H1 (cell line): ENCODE results near the gene GRIK4. TPM values are rescaled to one million over a fixed set of nuclear protein-coding genes. Genes with fewer than 3 reads are reported as not detected.

ENCODE experiments used
- CTCF ChIA-PET: fragments of 300-600 bp; sonication (Branson Sonifier 250); formaldehyde crosslinking; loops from one replicate; lab custom pipeline; 2021; ENCODE audit not compliant: partially characterized antibody; lab: Charles Lee
- POLR2A ChIA-PET: fragments of 300-600 bp; sonication (Branson Sonifier 250); formaldehyde crosslinking; loops from one replicate; lab custom pipeline; 2021; ENCODE audit warnings: inconsistent platforms; ENCODE audit not compliant: partially characterized antibody; lab: Charles Lee
- DNase-seq, 2 experiments: peaks; one replicate each; pipeline versions ENCODE4 v3.0.0 to v3.0.0-alpha.2; 2010 to 2022; ENCODE audit warnings: low spot score in 2 of 2, low read depth in 1 of 2, mixed read lengths in 1 of 2
- FAIRE-seq: peaks from 2 replicates; lab custom pipeline; 2011; peaks lifted over from hg19 to GRCh38; lab: Jason Lieb, UNC
- H2AFZ ChIP-seq: 2 replicates; pipeline ENCODE4 v1.8.1; 2012; ENCODE audit warnings: low read length, inconsistent platforms
- H2AK5ac ChIP-seq: 2 replicates; pipeline ENCODE4 v1.6.1; 2013; ENCODE audit warnings: low read depth, low read length
- H2BK120ac ChIP-seq: replicated peaks from 2 replicates; pipeline ENCODE3; 2013; ENCODE audit warnings: low read depth, low read length, inconsistent platforms
- H2BK12ac ChIP-seq: 2 replicates; pipeline ENCODE4 v1.6.1; 2013; ENCODE audit warnings: low read depth, low read length
- H2BK15ac ChIP-seq: 2 replicates; pipeline ENCODE4 v1.6.1; 2013; ENCODE audit warnings: low read length
- H2BK20ac ChIP-seq: 2 replicates; pipeline ENCODE4 v1.6.1; 2013; ENCODE audit warnings: low read length
- H2BK5ac ChIP-seq: 2 replicates; pipeline ENCODE4 v1.6.1; 2013; ENCODE audit warnings: low read depth, low read length
- H3K14ac ChIP-seq: 2 replicates; pipeline ENCODE4 v1.6.1; 2013; ENCODE audit warnings: inconsistent platforms; ENCODE audit not compliant: insufficient read length
- H3K18ac ChIP-seq: 2 replicates; pipeline ENCODE4 v1.6.1; 2013; ENCODE audit warnings: low read length; ENCODE audit errors: extremely low read depth
- H3K23ac ChIP-seq: 2 replicates; pipeline ENCODE4 v1.6.1; 2013; ENCODE audit warnings: inconsistent platforms; ENCODE audit not compliant: insufficient read length
- H3K23me2 ChIP-seq: 2 replicates; pipeline ENCODE4 v1.6.1; 2013; ENCODE audit warnings: low read depth, low read length
- H3K27ac ChIP-seq: 2 replicates; pipeline ENCODE4 v1.6.1; 2011; ENCODE audit warnings: low read depth, low read length, inconsistent platforms
- H3K27me3 ChIP-seq, 4 experiments: replicated peaks in 1 of 4; 1 replicate in 1 of 4; 2 replicates in 3 of 4; pipeline versions ENCODE4 v1.6.1 to v1.8.1; 2011 to 2013; ENCODE audit warnings: low read length in 3 of 4, mild to moderate bottlenecking in 3 of 4, inconsistent platforms in 2 of 4, mixed read lengths in 2 of 4, moderate library complexity in 1 of 4; ENCODE audit not compliant: control insufficient read depth in 3 of 4, insufficient read depth in 3 of 4; ENCODE audit errors: extremely low read depth in 1 of 4
- H3K36me3 ChIP-seq, 4 experiments: 2 replicates each; pipeline versions ENCODE4 v1.6.1 to v1.8.1; 2011 to 2013; ENCODE audit warnings: mild to moderate bottlenecking in 4 of 4, low read length in 3 of 4, moderate library complexity in 2 of 4, control low read depth in 1 of 4, inconsistent platforms in 1 of 4; ENCODE audit not compliant: insufficient read depth in 4 of 4, control insufficient read depth in 2 of 4
- H3K4ac ChIP-seq: replicated peaks from 2 replicates; pipeline ENCODE3; 2013; ENCODE audit warnings: low read length, low read depth, mixed read lengths, inconsistent platforms; ENCODE audit not compliant: insufficient read length
- H3K4me1 ChIP-seq, 4 experiments: replicated peaks in 1 of 4; 1 replicate in 1 of 4; 2 replicates in 3 of 4; pipeline versions ENCODE4 v1.6.1 to v1.8.1; 2011 to 2013; ENCODE audit warnings: low read length in 3 of 4, inconsistent platforms in 2 of 4, mixed read lengths in 1 of 4; ENCODE audit not compliant: insufficient read depth in 4 of 4, control insufficient read depth in 3 of 4
- H3K4me2 ChIP-seq, 2 experiments: 2 replicates each; pipeline versions ENCODE4 v1.6.1 to v1.8.1; 2011 to 2013; ENCODE audit warnings: low read depth in 2 of 2, low read length in 2 of 2, control low read depth in 1 of 2, inconsistent platforms in 1 of 2, mild to moderate bottlenecking in 1 of 2; ENCODE audit not compliant: insufficient read depth in 1 of 2
- H3K4me3 ChIP-seq, 4 experiments: fragments of 200-600, 300-600 bp in 1 of 4; sonication (generic), shearing (Covaris generic), sonication (Bioruptor Twin) in 1 of 4; 2 replicates each; pipeline versions ENCODE4 v1.5.1 to v1.8.1; 2011 to 2016; ENCODE audit warnings: low read length in 4 of 4, low read depth in 3 of 4, control low read depth in 2 of 4, inconsistent platforms in 2 of 4, mild to moderate bottlenecking in 2 of 4, mixed read lengths in 1 of 4, moderate library complexity in 1 of 4; ENCODE audit not compliant: insufficient read depth in 2 of 4; ENCODE audit errors: extremely low read depth in 1 of 4
- H3K56ac ChIP-seq: replicated peaks from 2 replicates; pipeline ENCODE3; 2013; ENCODE audit warnings: low read depth, mild to moderate bottlenecking, mixed read lengths, low read length, inconsistent platforms; ENCODE audit not compliant: insufficient read length
- H3K79me1 ChIP-seq: 2 replicates; pipeline ENCODE4 v1.6.1; 2013; ENCODE audit warnings: low read depth, low read length, control low read depth
- H3K79me2 ChIP-seq, 2 experiments: 2 replicates each; pipeline versions ENCODE4 v1.6.1 to v1.8.1; 2012 to 2013; ENCODE audit warnings: low read length in 2 of 2, mild to moderate bottlenecking in 2 of 2, inconsistent platforms in 1 of 2; ENCODE audit not compliant: insufficient read depth in 2 of 2, control insufficient read depth in 1 of 2
- H3K9ac ChIP-seq, 4 experiments: replicated peaks in 1 of 4; 1 replicate in 1 of 4; 2 replicates in 3 of 4; pipeline versions ENCODE4 v1.6.1 to v1.8.1; 2011 to 2013; ENCODE audit warnings: low read depth in 3 of 4, low read length in 3 of 4, control low read depth in 2 of 4, mild to moderate bottlenecking in 2 of 4, moderate library complexity in 2 of 4, inconsistent platforms in 1 of 4; ENCODE audit errors: extremely low read depth in 1 of 4
- H3K9me3 ChIP-seq, 2 experiments: 2 replicates each; pipeline versions ENCODE4 v1.6.1 to v1.8.1; 2012 to 2013; ENCODE audit warnings: mild to moderate bottlenecking in 2 of 2, moderate library complexity in 2 of 2, control low read depth in 1 of 2, inconsistent platforms in 1 of 2, low read depth in 1 of 2, low read length in 1 of 2, mixed read lengths in 1 of 2; ENCODE audit not compliant: insufficient read depth in 2 of 2
- H4K20me1 ChIP-seq, 2 experiments: replicated peaks in 1 of 2; 2 replicates each; pipeline versions ENCODE3 to v1.8.1; 2011 to 2013; ENCODE audit warnings: inconsistent platforms in 2 of 2, low read length in 2 of 2, mild to moderate bottlenecking in 1 of 2; ENCODE audit not compliant: insufficient read depth in 2 of 2, control insufficient read depth in 1 of 2
- H4K5ac ChIP-seq: 2 replicates; pipeline ENCODE4 v1.6.1; 2013; ENCODE audit warnings: low read length, low read depth, mixed read lengths, inconsistent platforms; ENCODE audit not compliant: insufficient read length
- H4K8ac ChIP-seq: 2 replicates; pipeline ENCODE4 v1.8.0; 2013; ENCODE audit warnings: mild to moderate bottlenecking, moderate library complexity, low read length, inconsistent platforms; ENCODE audit not compliant: insufficient read depth; ENCODE audit errors: extremely low read depth
- H4K91ac ChIP-seq: replicated peaks from 2 replicates; pipeline ENCODE3; 2013; ENCODE audit warnings: low read length, mixed read lengths, inconsistent platforms; ENCODE audit not compliant: insufficient read length
- BACH1 ChIP-seq: IDR thresholded peaks from 2 replicates; pipeline ENCODE4 v1.6.1; 2012; ENCODE audit warnings: low read length, improper control_type of control experiment
- JUN ChIP-seq: IDR thresholded peaks from 2 replicates; pipeline ENCODE4 v1.6.1; 2011; ENCODE audit warnings: low read depth, mild to moderate bottlenecking, improper control_type of control experiment, low read length
- PHF8 ChIP-seq: fragments of 200-600 bp; sonication (generic); conservative IDR thresholded peaks from 2 replicates; pipeline ENCODE4 v1.7.1; 2012; ENCODE audit warnings: low read depth, mild to moderate bottlenecking, inconsistent platforms, low read length, moderate library complexity
- SIRT6 ChIP-seq: IDR thresholded peaks from one replicate; pipeline ENCODE4 v1.7.1; 2012; ENCODE audit warnings: low read length, inconsistent platforms
- SP4 ChIP-seq: IDR thresholded peaks from 2 replicates; pipeline ENCODE4 v1.6.1; 2012; ENCODE audit warnings: low read length, inconsistent platforms
- SRF ChIP-seq: IDR thresholded peaks from 2 replicates; pipeline ENCODE4 v1.6.1; 2011; ENCODE audit warnings: mild to moderate bottlenecking, low read depth, low read length, moderate library complexity
- TAF7 ChIP-seq: optimal IDR thresholded peaks from 2 replicates; pipeline ENCODE3; 2011; ENCODE audit warnings: low read depth, mild to moderate bottlenecking, inconsistent platforms, low read length, moderate library complexity, borderline replicate concordance
- WGBS, 2 experiments: shearing (Covaris generic) in 1 of 2; methylation state at CpG; one replicate each; pipeline versions ENCODE4 v1.1.6 to v1.1.7; 2013 to 2015; ENCODE audit warnings: low lambda C conversion rate in 2 of 2, mixed read lengths in 2 of 2, inconsistent platforms in 1 of 2, low coverage in 1 of 2, missing lambda C conversion rate in 1 of 2; ENCODE audit not compliant: insufficient replicate concordance in 2 of 2, insufficient coverage in 1 of 2, insufficient read length in 1 of 2; ENCODE audit errors: extremely low coverage in 1 of 2, missing lambda C conversion rate in 1 of 2; 5-methylcytosine and 5-hydroxymethylcytosine counted together
- polyA plus RNA-seq, 7 experiments: library from polyadenylated mRNA; depleted of rRNA in 3 of 7; stranded (reverse) in 5 of 7; unstranded in 2 of 7; fragments of >200 nt in 5 of 7; fragments of 200-250 nt in 2 of 7; gene quantifications; 1 replicate in 5 of 7; 2 replicates in 1 of 7; 4 replicates in 1 of 7; pipeline versions ENCODE4 v1.2.1 to v1.2.3, GENCODE V29; 2011 to 2013; ENCODE audit warnings: missing spikeins in 2 of 7, mixed read lengths in 2 of 7
- total RNA-seq: library from RNA; stranded (reverse); fragmentation: NEBNext Ultra II Directional; extraction: Animal tissue kit (Norgen Biotek cat#: 25700); gene quantifications from 2 replicates; pipeline ENCODE4 v1.2.1, GENCODE V29; 2021
- TF ChIP-seq, protein P1 (sequence below): IDR thresholded peaks from 2 replicates; pipeline ENCODE4 v1.6.1; 2012; ENCODE audit warnings: inconsistent platforms
- TF ChIP-seq, protein P2 (sequence below): IDR thresholded peaks from 2 replicates; pipeline ENCODE4 v1.6.1; 2011; ENCODE audit warnings: low read depth, mild to moderate bottlenecking, low read length; ENCODE audit not compliant: insufficient read depth

GRIK4 gene
- total and polyA plus RNA-seq, 2 of the 8 experiments (the other 6 are each of a cell fraction or from before 2014, with no cell fraction given): 1.2 to 2.9 TPM

DNA sequence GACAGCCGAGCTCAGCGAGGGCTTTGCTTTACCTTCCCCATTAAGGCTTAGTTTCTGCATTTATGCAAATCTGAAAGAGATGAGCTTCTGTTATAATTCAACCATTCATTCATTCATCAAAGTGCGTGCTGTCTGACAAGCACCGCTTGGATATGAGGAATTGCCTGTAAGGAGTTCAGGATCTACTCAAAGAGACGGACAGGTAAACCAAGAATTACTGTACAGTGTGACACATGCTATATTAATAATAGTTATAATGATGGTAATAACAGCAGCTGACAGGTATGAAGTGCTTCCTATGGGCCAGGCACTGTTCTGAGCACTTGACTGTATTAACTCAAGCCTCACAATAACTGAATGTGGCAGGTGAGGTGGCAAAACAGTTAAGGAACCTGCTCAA is 402.5 kb downstream of the GRIK4 start:
- H3K36me3 ChIP-seq: no peaks in the 10 kb centered on the region
- H3K9ac ChIP-seq: no peak overlapping the region
- no peak overlapping the region for H4K91ac ChIP-seq
- H3K56ac ChIP-seq: no peak overlapping the region
- H4K20me1 ChIP-seq: no peaks in the 10 kb centered on the region
- H2BK120ac ChIP-seq: no peak overlapping the region
- H3K14ac ChIP-seq: no peak overlapping the region
- WGBS, 2 experiments: 92% methylated on average over 5 of the region's 5 CpGs; no CpG with 5 or more reads in 1 of the 2 experiments
- no peak overlapping the region for H3K18ac ChIP-seq
- no peak overlapping the region for H3K4me3 ChIP-seq
- CTCF ChIA-PET: interaction anchor here (0.7 to 10.7 kb wide), 18 partner anchors 9 to 407 kb away, joined by 3 to 158 read pairs (median 5); no protein-coding TSS in a partner anchor
- H2BK20ac ChIP-seq: no peak overlapping the region
- H3K23ac ChIP-seq: no peak overlapping the region
- H3K79me2 ChIP-seq: no peaks in the 10 kb centered on the region
- no peak overlapping the region for H2BK5ac ChIP-seq
- no peak overlapping the region for H4K8ac ChIP-seq
- no peak for FAIRE-seq
- no peak overlapping the region for H2AFZ ChIP-seq
- no peaks in the 10 kb centered on the region for H3K4me1 ChIP-seq
- no peak overlapping the region for H3K4ac ChIP-seq
- TF ChIP-seq PHF8 (no peak), SP4 (no peak), JUN (no peak), SIRT6 (no peak), BACH1 (no peak), TAF7 (no peak), SRF (no peak)
- TF ChIP-seq, protein P1, sequence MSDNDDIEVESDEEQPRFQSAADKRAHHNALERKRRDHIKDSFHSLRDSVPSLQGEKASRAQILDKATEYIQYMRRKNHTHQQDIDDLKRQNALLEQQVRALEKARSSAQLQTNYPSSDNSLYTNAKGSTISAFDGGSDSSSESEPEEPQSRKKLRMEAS: no peak
- TF ChIP-seq, protein P2, sequence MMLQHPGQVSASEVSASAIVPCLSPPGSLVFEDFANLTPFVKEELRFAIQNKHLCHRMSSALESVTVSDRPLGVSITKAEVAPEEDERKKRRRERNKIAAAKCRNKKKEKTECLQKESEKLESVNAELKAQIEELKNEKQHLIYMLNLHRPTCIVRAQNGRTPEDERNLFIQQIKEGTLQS: no peak
- TF ChIP-seq, all 59 proteins: peak for 0
- H3K27ac ChIP-seq: no peak overlapping the region
- H3K9me3 ChIP-seq: no peaks in the 10 kb centered on the region
- H2AK5ac ChIP-seq: no peak overlapping the region
- POLR2A ChIA-PET: interaction anchor here (1.2 kb wide), 1 partner anchor 15 kb away, joined by 3 read pairs; no protein-coding TSS in a partner anchor
- no peak overlapping the region for H2BK12ac ChIP-seq
- no peaks in the 10 kb centered on the region; a peak in 1 of 7 replicates for H3K27me3 ChIP-seq
- DNase-seq: no peak
- H3K79me1 ChIP-seq: no peaks in the 10 kb centered on the region
- H3K23me2 ChIP-seq: no peaks in the 10 kb centered on the region; the same call in 1 of the 2 replicates
- no peak overlapping the region for H4K5ac ChIP-seq
- no peak overlapping the region for H3K4me2 ChIP-seq
- no peak overlapping the region for H2BK15ac ChIP-seq
